WERI-Rb-1 (cell line): Measurements from ENCODE around the gene ZMYND8.

Experiments used
- DNase-seq: peaks from one replicate; pipeline ENCODE4 v3.0.0-alpha.2; 2020
- H3K27ac ChIP-seq: fragments of 250-450 bp; sonication (Bioruptor Pico); 2 replicates; pipeline ENCODE4 v1.5.1; 2020; ENCODE audit warnings: mild to moderate bottlenecking, moderate library complexity
- H3K27me3 ChIP-seq: fragments of 250-450 bp; sonication (Bioruptor Pico); 2 replicates; pipeline ENCODE4 v1.5.1; 2021; ENCODE audit warnings: mild to moderate bottlenecking, low read depth, moderate library complexity; ENCODE audit not compliant: insufficient read depth, severe bottlenecking
- H3K36me3 ChIP-seq: fragments of 250-450 bp; sonication (Bioruptor Pico); 2 replicates; pipeline ENCODE4 v1.5.1; 2020; ENCODE audit warnings: mild to moderate bottlenecking, moderate library complexity
- H3K4me3 ChIP-seq: 2 replicates; pipeline ENCODE4 v1.5.1; 2011; ENCODE audit warnings: low read depth, mild to moderate bottlenecking, control low read depth, low read length
- H3K9me3 ChIP-seq: fragments of 250-450 bp; sonication (Bioruptor Pico); 2 replicates; pipeline ENCODE4 v1.5.1; 2021; ENCODE audit warnings: mild to moderate bottlenecking, moderate library complexity; ENCODE audit not compliant: severe bottlenecking
- CTCF ChIP-seq: IDR thresholded peaks from 2 replicates; pipeline ENCODE4 v1.5.1; 2011; ENCODE audit warnings: low read depth, mild to moderate bottlenecking, control low read depth, inconsistent platforms, low read length

The ZMYND8 gene

DNA sequence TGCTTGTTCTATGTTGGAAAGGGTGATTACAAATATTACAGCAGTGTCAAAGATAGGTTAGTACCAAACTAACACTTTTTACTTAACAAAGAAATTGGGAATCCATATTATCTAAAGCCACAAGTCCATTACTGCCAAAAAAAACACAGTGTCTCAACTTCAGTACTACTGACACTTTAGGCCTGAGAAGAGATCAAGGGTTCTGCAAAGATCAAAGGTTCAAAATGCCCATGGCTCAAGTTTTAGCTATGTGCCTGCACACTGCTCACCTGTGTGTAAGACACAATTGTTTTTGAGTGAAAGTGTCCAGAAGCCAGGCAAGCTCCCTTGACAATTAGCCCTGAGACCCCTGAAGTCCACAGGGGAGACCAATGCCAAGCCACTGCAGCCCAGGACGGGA is 132.6 kb downstream of the ZMYND8 start:
- no peak for TF ChIP-seq CTCF
- H3K27ac ChIP-seq, result no peak overlapping the region
- H3K36me3 ChIP-seq, result peaks cover 83% of the 10 kb centered on the region
- H3K9me3 ChIP-seq, result no peaks in the 10 kb centered on the region
- no peak overlapping the region for H3K4me3 ChIP-seq
- H3K27me3 ChIP-seq, result no peaks in the 10 kb centered on the region
- no peak for DNase-seq

DNA sequence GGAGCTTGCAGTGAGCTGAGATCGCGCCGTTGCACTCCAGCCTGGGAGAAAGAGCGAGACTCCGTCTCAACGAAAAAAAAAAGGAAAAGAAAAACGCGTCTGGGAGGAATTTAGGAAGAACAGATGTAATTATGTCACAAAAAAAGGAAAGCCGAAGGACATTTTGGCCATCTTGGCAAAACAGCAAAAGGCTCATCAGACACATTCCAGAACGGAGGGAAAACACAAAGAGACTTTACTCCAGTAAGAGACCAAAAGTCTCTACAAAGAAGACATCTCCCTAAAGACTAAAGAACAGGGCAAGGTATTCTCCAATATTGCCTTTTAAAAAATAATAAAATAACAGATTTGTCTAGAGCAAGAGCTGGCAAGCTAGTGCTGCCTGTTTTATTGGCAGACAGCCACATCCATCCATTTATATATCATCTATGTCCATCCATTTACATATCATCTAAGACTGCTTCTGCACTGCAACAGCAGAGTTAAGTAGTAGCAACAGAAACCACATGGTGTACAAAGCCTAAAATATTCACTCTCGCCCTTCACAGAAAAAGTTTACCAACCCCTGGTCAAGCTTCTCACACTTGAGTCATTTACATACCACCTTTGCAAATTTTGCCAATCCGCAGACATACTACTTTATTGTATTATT is 133.9 kb downstream of the ZMYND8 start:
- H3K36me3 ChIP-seq, result peaks cover 85% of the 10 kb centered on the region
- no peak for TF ChIP-seq CTCF

DNA sequence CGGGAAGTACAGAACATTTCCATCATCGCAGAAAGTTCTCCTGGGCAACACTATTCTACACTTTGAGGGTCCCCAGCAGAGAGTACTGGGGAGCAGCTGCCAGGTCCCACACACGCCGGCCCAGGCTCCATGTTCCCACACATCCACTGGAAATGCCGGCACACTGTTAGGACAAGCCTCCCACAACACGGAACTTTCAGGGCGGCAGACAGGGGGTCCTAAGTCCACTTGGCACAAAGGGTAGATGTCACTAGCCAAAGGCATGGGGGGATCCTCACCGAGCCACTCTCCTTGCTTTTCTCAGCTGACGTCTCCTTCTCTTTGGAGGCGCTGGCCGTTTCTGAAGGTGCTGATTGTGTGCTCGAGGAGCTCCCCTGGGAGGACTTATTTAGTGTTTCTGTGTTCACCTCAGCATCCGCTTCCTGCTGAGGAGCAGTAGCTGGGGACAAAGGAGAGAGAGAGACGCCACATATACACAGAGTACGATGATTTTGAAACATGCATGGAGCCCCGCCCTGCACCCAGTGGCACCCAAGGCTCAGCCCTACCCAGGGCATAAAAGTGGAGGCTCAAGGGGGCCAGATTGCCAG is 135.4 kb downstream of the ZMYND8 start:
- Histone ChIP-seq H3K36me3 (peaks cover 79% of the 10 kb centered on the region), H3K4me3 (no peak overlapping the region), H3K9me3 (no peaks in the 10 kb centered on the region), H3K27ac (no peak overlapping the region), H3K27me3 (no peaks in the 10 kb centered on the region)
- DNase-seq, result no peak
- no peak for TF ChIP-seq CTCF

More for the DNA sequence above, 133.9 kb downstream of the ZMYND8 start:
- DNase-seq, result no peak
- no peaks in the 10 kb centered on the region for H3K9me3 ChIP-seq
- H3K4me3 ChIP-seq, result no peak overlapping the region
- H3K27me3 ChIP-seq, result no peaks in the 10 kb centered on the region
- no peak overlapping the region for H3K27ac ChIP-seq

- peak; percentile 60 for DNase-seq
- Histone ChIP-seq H3K27ac (no peak overlapping the region), H3K4me3 (no peak overlapping the region), H3K36me3 (peaks cover 85% of the 10 kb centered on the region), H3K9me3 (no peaks in the 10 kb centered on the region), H3K27me3 (no peaks in the 10 kb centered on the region)
- TF ChIP-seq CTCF, result peak; percentile 57
Measured at GRCh38 chr20:47220161-47220582, 136.3 kb downstream of the ZMYND8 start.

DNA sequence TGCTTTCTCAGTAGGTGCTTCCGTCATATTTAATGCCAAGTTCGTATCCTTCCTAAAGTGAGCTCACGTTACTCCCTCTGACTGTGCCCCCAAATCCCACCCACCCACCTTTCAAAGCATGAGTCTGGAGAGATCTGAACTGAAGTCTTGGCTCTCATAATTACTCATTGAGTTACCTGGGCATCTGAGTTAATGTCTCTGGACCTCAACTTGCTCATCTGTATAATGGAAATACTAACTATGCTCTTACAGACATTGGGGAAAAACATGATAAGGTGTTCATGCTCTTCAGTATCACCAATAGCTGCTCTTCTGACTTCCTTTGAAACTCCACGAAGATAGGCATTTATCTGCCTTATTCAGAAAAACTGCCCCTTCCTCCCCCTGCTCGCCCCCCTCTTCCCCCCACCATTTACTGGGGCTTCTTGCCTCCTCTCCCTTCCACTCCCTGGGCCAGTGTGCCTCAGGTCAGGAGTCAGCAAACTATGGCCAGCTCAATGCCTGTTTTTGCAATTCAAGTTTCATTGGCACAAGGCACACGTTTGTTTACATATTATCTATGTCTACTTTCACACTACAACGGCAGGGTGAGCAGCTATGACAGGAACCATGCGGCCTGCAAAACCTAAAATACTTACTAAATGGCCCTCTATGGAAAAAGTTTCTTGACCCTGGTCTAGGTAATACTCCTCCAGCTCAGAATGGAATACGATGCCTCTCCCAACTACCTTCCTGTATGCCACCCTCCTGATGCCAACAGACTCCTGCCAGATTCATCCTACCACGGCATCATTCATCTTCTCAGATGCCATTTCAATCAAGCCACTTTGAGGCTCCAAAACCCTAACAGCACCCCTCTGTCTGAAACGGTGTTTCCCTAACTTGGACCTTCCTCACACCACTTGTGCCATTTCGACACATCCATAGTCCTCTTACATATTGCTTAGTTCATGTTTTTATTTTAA is 138.7 kb downstream of the ZMYND8 start:
- DNase-seq, result no peak
- no peak overlapping the region for H3K27ac ChIP-seq
- H3K36me3 ChIP-seq, result peaks cover 84% of the 10 kb centered on the region
- no peak overlapping the region for H3K4me3 ChIP-seq
- no peaks in the 10 kb centered on the region for H3K27me3 ChIP-seq
- TF ChIP-seq CTCF, result no peak
- no peaks in the 10 kb centered on the region for H3K9me3 ChIP-seq
